ENCODE data around the gene GRM1.

Gene GRM1

GRCh38 chr6:146316175-146316495 is 287.3 kb downstream of the GRM1 start:
- DNase-seq (ENCODE audit: low read depth in 2 of 2): no peak

- DNase-seq (ENCODE audit: low read depth in 2 of 2): no peak
Measured at GRCh38 chr6:146331013-146331412, 302.2 kb downstream of the GRM1 start.

GRCh38 chr6:146335336-146335735 is 306.5 kb downstream of the GRM1 start:
- no peak for DNase-seq (ENCODE audit: low read depth in 2 of 2)

GRCh38 chr6:146336191-146336590 is 307.3 kb downstream of the GRM1 start:
- no peak for DNase-seq (ENCODE audit: low read depth in 2 of 2)

- DNase-seq (ENCODE audit: low read depth in 2 of 2): no peak
Measured at GRCh38 chr6:146337376-146337775, 308.5 kb downstream of the GRM1 start.

GRCh38 chr6:146339716-146340115 is 310.9 kb downstream of the GRM1 start:
- no peak for DNase-seq (ENCODE audit: low read depth in 2 of 2)

- no peak for DNase-seq (ENCODE audit: low read depth in 2 of 2)
Measured at GRCh38 chr6:146341493-146342230, 312.8 kb downstream of the GRM1 start.

- no peak for DNase-seq (ENCODE audit: low read depth in 2 of 2)
Measured at GRCh38 chr6:146345598-146345997, 316.7 kb downstream of the GRM1 start.

GRCh38 chr6:146347090-146347489 is 318.2 kb downstream of the GRM1 start:
- DNase-seq (ENCODE audit: low read depth in 2 of 2): no peak

- no peak for DNase-seq (ENCODE audit: low read depth in 2 of 2)
Measured at GRCh38 chr6:146347690-146348089, 318.8 kb downstream of the GRM1 start.

- no peak for DNase-seq (ENCODE audit: low read depth in 2 of 2)
Measured at GRCh38 chr6:146351018-146351417, 322.2 kb downstream of the GRM1 start.

- no peak for DNase-seq (ENCODE audit: low read depth in 2 of 2)
Measured at GRCh38 chr6:146352163-146352562, 323.3 kb downstream of the GRM1 start.

- DNase-seq (ENCODE audit: low read depth in 2 of 2): no peak
Measured at GRCh38 chr6:146354451-146354850, 325.6 kb downstream of the GRM1 start.

- no peak for DNase-seq (ENCODE audit: low read depth in 2 of 2)
Measured at GRCh38 chr6:146355521-146356100, 326.7 kb downstream of the GRM1 start.

- no peak for DNase-seq (ENCODE audit: low read depth in 2 of 2)
Measured at GRCh38 chr6:146357578-146358430, 328.9 kb downstream of the GRM1 start.

- no peak for DNase-seq (ENCODE audit: low read depth in 2 of 2)
Measured at GRCh38 chr6:146358431-146359046, 329.7 kb downstream of the GRM1 start.

- DNase-seq (ENCODE audit: low read depth in 2 of 2): no peak
Measured at GRCh38 chr6:146359131-146359530, 330.3 kb downstream of the GRM1 start.

GRCh38 chr6:146361128-146361924 is 332.5 kb downstream of the GRM1 start:
- no peak for DNase-seq (ENCODE audit: low read depth in 2 of 2)

GRCh38 chr6:146363838-146364607 is 335.2 kb downstream of the GRM1 start:
- DNase-seq (ENCODE audit: low read depth in 2 of 2): no peak

- no peak for DNase-seq (ENCODE audit: low read depth in 2 of 2)
Measured at GRCh38 chr6:146364816-146365594, 336.1 kb downstream of the GRM1 start.

Data from stimulated activated CD8-positive, alpha-beta memory T cell treated with anti-CD3 and anti-CD28 coated beads, Interleukin-7, amount 100 ng/mL, for 4 hours (primary cell).